Fibroblast of lung (primary cell): ENCODE data around the gene XKR3. TPM values are rescaled to one million over a fixed set of nuclear protein-coding genes. Genes with fewer than 3 reads are reported as not detected.
A peak's percentile ranks its signal among the peaks of the same experiment; 100 is the strongest.

Source experiments
- DNase-seq, 2 donors: peaks; one replicate each; pipeline versions ENCODE4 v3.0.0 to v3.0.0-alpha.2; 2010; ENCODE audit warnings: low read depth in 2 of 2
- H2AFZ ChIP-seq: 2 replicates; pipeline ENCODE4 v1.5.1; 2012; ENCODE audit warnings: low read length, control low read depth, inconsistent platforms
- H3K27ac ChIP-seq: 2 replicates; pipeline ENCODE4 v1.5.1; 2011; ENCODE audit warnings: low read length, control low read depth; ENCODE audit not compliant: insufficient read depth
- H3K27me3 ChIP-seq: 2 replicates; pipeline ENCODE4 v1.5.1; 2011; ENCODE audit warnings: mild to moderate bottlenecking, low read length; ENCODE audit not compliant: control insufficient read depth, insufficient read depth
- H3K36me3 ChIP-seq: 2 replicates; pipeline ENCODE4 v1.5.1; 2011; ENCODE audit warnings: low read length; ENCODE audit not compliant: control insufficient read depth, insufficient read depth
- H3K4me1 ChIP-seq: 2 replicates; pipeline ENCODE4 v1.5.1; 2011; ENCODE audit warnings: low read length; ENCODE audit not compliant: control insufficient read depth, insufficient read depth; ENCODE audit errors: extremely low read depth
- H3K4me2 ChIP-seq: 2 replicates; pipeline ENCODE4 v1.5.1; 2011; ENCODE audit warnings: low read length, control low read depth; ENCODE audit not compliant: insufficient read depth; ENCODE audit errors: extremely low read depth
- H3K4me3 ChIP-seq, 4 experiments: fragments of 200-600 bp in 1 of 4; sonication (generic) in 1 of 4; replicated peaks in 1 of 4; 2 replicates each; pipeline ENCODE4 v1.5.1; 2011 to 2016; ENCODE audit warnings: low read length in 4 of 4, low read depth in 3 of 4, mild to moderate bottlenecking in 3 of 4, control low read depth in 2 of 4, inconsistent platforms in 1 of 4, mixed read lengths in 1 of 4; ENCODE audit not compliant: insufficient read depth in 1 of 4; ENCODE audit errors: control extremely low read depth in 1 of 4
- H3K79me2 ChIP-seq: 2 replicates; pipeline ENCODE4 v1.5.1; 2012; ENCODE audit warnings: mild to moderate bottlenecking, low read length, inconsistent platforms; ENCODE audit not compliant: control insufficient read depth, insufficient read depth
- H3K9ac ChIP-seq: 2 replicates; pipeline ENCODE4 v1.5.1; 2011; ENCODE audit warnings: mild to moderate bottlenecking, low read length, control low read depth; ENCODE audit not compliant: insufficient read depth
- H3K9me3 ChIP-seq: 2 replicates; pipeline ENCODE4 v1.5.1; 2012; ENCODE audit warnings: low read depth, low read length; ENCODE audit not compliant: control insufficient read depth, insufficient read depth
- H4K20me1 ChIP-seq: 2 replicates; pipeline ENCODE4 v1.5.1; 2011; ENCODE audit warnings: low read length; ENCODE audit not compliant: control insufficient read depth, insufficient read depth; ENCODE audit errors: extremely low read depth
- CTCF ChIP-seq, 2 donors: IDR thresholded peaks in 1 of 2; conservative IDR thresholded peaks in 1 of 2; 1 replicate in 1 of 2; 2 replicates in 1 of 2; pipeline ENCODE4 v1.5.1; 2011 to 2012; ENCODE audit warnings: low read length in 2 of 2, control low read depth in 1 of 2, inconsistent platforms in 1 of 2, low read depth in 1 of 2, mild to moderate bottlenecking in 1 of 2
- EZH2 ChIP-seq: IDR thresholded peaks from 2 replicates; pipeline ENCODE4 v1.5.1; 2012; ENCODE audit warnings: low read length, control low read depth, mild to moderate bottlenecking; ENCODE audit errors: missing control alignments
- polyA plus RNA-seq, 2 donors: library from polyadenylated mRNA; depleted of rRNA in 1 of 2; stranded (reverse) in 1 of 2; unstranded in 1 of 2; fragments of >200 nt; gene quantifications; 2 replicates each; pipeline ENCODE4 v1.2.1, GENCODE V29; 2011 to 2012; ENCODE audit warnings: missing spikeins in 1 of 2
- total RNA-seq: library from RNA; depleted of rRNA; stranded (reverse); fragments of >200 nt; gene quantifications from 2 replicates; pipeline ENCODE4 v1.2.1, GENCODE V29; 2014

Gene XKR3
- total and polyA plus RNA-seq, 2 donors (not counting 1 experiment from before 2014, with no cell fraction given) = 0.17 TPM; not detected in 1

DNA sequence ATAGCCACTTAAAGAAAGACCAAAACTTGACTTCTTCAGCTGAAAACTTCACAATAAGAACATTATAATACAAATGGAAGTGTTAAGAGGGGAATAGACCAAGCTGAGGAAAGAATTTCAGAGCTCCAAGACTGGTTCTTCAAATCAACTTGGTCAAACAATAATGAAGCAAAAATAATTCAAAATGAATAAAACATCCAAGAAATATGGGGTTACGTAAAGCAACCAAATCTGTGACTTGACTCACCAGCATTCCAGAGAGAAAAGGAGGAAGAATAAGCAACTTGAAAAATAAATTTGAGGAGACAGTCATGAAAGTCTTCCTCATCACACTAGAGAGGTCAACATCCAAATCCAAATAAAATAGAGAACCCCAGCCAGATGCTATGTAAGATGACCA lies 31.4 kb downstream of the XKR3 start:
- Histone ChIP-seq H3K27ac (no peak overlapping the region), H3K9ac (no peak overlapping the region), H3K79me2 (no peaks in the 10 kb centered on the region), H3K4me2 (no peak overlapping the region), H3K4me3 (no peak overlapping the region), H3K27me3 (no peaks in the 10 kb centered on the region), H3K36me3 (no peaks in the 10 kb centered on the region), H3K9me3 (no peaks in the 10 kb centered on the region), H4K20me1 (no peaks in the 10 kb centered on the region), H3K4me1 (no peaks in the 10 kb centered on the region), H2AFZ (no peak overlapping the region)
- no peak for TF ChIP-seq EZH2
- TF ChIP-seq CTCF (conservative IDR thresholded peaks at IDR 0.05 in 1 of 2, IDR thresholded peaks at IDR 0.05 in 1 of 2; ENCODE audit: low read depth in 1 of 2, low read length in 2 of 2) = no peak
- DNase-seq = no peak

DNA sequence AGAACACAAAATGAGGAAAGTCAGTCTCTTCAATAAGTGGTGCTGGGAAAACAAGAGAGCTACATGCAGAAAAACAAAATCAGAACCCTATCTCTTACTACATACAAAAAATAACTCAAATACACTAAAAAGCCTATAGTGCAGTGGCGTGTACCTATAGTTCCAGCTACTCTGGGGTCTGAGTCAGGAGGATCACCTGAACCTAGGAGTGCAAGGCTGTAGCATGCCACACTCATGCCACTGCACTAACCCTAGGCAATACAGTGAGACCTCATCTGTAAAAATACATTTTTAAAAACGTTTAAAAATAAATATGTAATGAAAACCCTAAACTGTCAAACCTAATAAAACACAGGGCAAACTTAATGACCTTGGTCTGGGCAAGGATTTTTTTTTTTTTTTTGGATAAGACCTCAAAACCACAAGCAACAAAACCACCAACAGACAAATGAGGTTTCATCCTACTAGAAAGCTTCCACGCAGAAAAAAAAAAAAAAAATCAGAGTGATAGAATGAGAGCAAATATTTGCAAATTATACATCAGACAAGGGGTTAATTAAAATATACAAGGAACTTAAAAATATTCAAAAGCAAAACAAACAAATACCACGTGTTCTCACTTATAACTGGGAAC lies 35.2 kb downstream of the XKR3 start:
- no peak overlapping the region for H3K4me3 ChIP-seq
- no peaks in the 10 kb centered on the region for H3K27me3 ChIP-seq
- H3K36me3 ChIP-seq = no peaks in the 10 kb centered on the region
- no peak overlapping the region for H3K4me2 ChIP-seq
- no peaks in the 10 kb centered on the region for H4K20me1 ChIP-seq
- H3K9me3 ChIP-seq = no peaks in the 10 kb centered on the region
- TF ChIP-seq CTCF (conservative IDR thresholded peaks at IDR 0.05 in 1 of 2, IDR thresholded peaks at IDR 0.05 in 1 of 2; ENCODE audit: low read depth in 1 of 2, low read length in 2 of 2) (no peak), EZH2 (no peak)
- no peak overlapping the region for H3K27ac ChIP-seq
- H3K9ac ChIP-seq = no peak overlapping the region
- DNase-seq = no peak
- H2AFZ ChIP-seq = no peak overlapping the region
- no peaks in the 10 kb centered on the region for H3K79me2 ChIP-seq
- no peaks in the 10 kb centered on the region for H3K4me1 ChIP-seq

DNA sequence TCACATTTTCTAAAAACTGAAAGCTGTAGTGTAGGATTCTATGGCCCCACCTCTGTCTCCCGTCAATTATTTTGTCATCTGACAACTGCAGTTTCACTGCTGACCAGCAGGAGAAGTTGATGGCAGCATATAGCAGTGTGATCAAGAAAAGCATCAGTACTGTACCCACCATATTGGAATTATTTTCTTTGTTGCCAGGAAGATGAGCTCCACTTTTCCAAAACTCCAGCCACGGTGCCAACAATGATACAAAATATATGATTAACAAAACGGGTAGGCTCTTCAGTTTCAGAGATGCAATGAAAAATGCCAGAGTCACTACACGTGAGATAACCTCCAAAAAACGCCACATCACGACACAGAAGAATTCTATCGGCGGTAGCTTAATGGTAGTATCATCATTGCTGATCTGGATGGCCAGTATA lies 41.3 kb downstream of the XKR3 start:
- Histone ChIP-seq H2AFZ (no peak overlapping the region), H3K27me3 (no peaks in the 10 kb centered on the region), H3K36me3 (no peaks in the 10 kb centered on the region), H3K79me2 (no peaks in the 10 kb centered on the region), H3K4me2 (no peak overlapping the region), H3K9me3 (no peaks in the 10 kb centered on the region), H3K4me1 (no peaks in the 10 kb centered on the region), H4K20me1 (no peaks in the 10 kb centered on the region), H3K27ac (no peak overlapping the region), H3K4me3 (no peak overlapping the region), H3K9ac (no peak overlapping the region)
- TF ChIP-seq EZH2 (no peak), CTCF (conservative IDR thresholded peaks at IDR 0.05 in 1 of 2, IDR thresholded peaks at IDR 0.05 in 1 of 2; ENCODE audit: low read depth in 1 of 2, low read length in 2 of 2) (peak in 1 of 2 donors; percentile 15)
- DNase-seq = no peak
